ENCODE results near the gene CCDC57. TPM values are rescaled to one million over a fixed set of nuclear protein-coding genes. Genes with fewer than 3 reads are reported as not detected.
"Not testable (repeated sequence)": the region's sequence is repeated elsewhere in the genome, so short reads cannot be mapped to it uniquely, and the experiment has no call there.

CCDC57 gene
- total and polyA plus RNA-seq, 2 of the 8 experiments (the other 6 are each of a cell fraction or from before 2014, with no cell fraction given), result 8.4 to 12.9 TPM

- H2BK20ac ChIP-seq (ENCODE audit: low read length); H3K79me1 ChIP-seq (ENCODE audit: low read depth, low read length); FAIRE-seq; H3K27me3 ChIP-seq (replicated peaks in 1 of 4; ENCODE audit: control insufficient read depth in 3 of 4, extremely low read depth in 1 of 4, insufficient read depth in 3 of 4, low read length in 3 of 4); CTCF ChIA-PET (ENCODE audit: partially characterized antibody); H2AK5ac ChIP-seq (ENCODE audit: low read depth, low read length); H2BK120ac ChIP-seq (replicated peaks; ENCODE audit: low read depth, low read length); H3K56ac ChIP-seq (replicated peaks; ENCODE audit: insufficient read length, low read depth, low read length); H3K23ac ChIP-seq (ENCODE audit: insufficient read length); H3K4ac ChIP-seq (replicated peaks; ENCODE audit: insufficient read length, low read depth, low read length); H2BK12ac ChIP-seq (ENCODE audit: low read depth, low read length); H3K36me3 ChIP-seq (ENCODE audit: control insufficient read depth in 2 of 4, insufficient read depth in 4 of 4, low read length in 3 of 4); H4K20me1 ChIP-seq (replicated peaks in 1 of 2; ENCODE audit: control insufficient read depth in 1 of 2, insufficient read depth in 2 of 2, low read length in 2 of 2); H2AFZ ChIP-seq (ENCODE audit: low read length); H3K4me3 ChIP-seq (ENCODE audit: extremely low read depth in 1 of 4, insufficient read depth in 2 of 4, low read depth in 3 of 4, low read length in 4 of 4); H3K4me2 ChIP-seq (ENCODE audit: insufficient read depth in 1 of 2, low read depth in 2 of 2, low read length in 2 of 2); H2BK15ac ChIP-seq (ENCODE audit: low read length); H3K14ac ChIP-seq (ENCODE audit: insufficient read length); H3K27ac ChIP-seq (ENCODE audit: low read depth, low read length); H3K9ac ChIP-seq (replicated peaks in 1 of 4; ENCODE audit: extremely low read depth in 1 of 4, low read depth in 3 of 4, low read length in 3 of 4); H3K9me3 ChIP-seq (ENCODE audit: insufficient read depth in 2 of 2, low read depth in 1 of 2, low read length in 1 of 2); POLR2A ChIA-PET (ENCODE audit: partially characterized antibody); H3K79me2 ChIP-seq (ENCODE audit: control insufficient read depth in 1 of 2, insufficient read depth in 2 of 2, low read length in 2 of 2); H4K91ac ChIP-seq (replicated peaks; ENCODE audit: insufficient read length, low read length); H3K4me1 ChIP-seq (replicated peaks in 1 of 4; ENCODE audit: control insufficient read depth in 3 of 4, insufficient read depth in 4 of 4, low read length in 3 of 4); H4K5ac ChIP-seq (ENCODE audit: insufficient read length, low read depth, low read length); H2BK5ac ChIP-seq (ENCODE audit: low read depth, low read length); H3K23me2 ChIP-seq (ENCODE audit: low read depth, low read length); H3K18ac ChIP-seq (ENCODE audit: extremely low read depth, low read length); H4K8ac ChIP-seq (ENCODE audit: extremely low read depth, insufficient read depth, low read length); DNase-seq (ENCODE audit: low read depth in 1 of 2, low spot score in 2 of 2): not testable (repeated sequence)
- WGBS, 2 experiments (ENCODE audit: extremely low coverage in 1 of 2, insufficient coverage in 1 of 2, insufficient read length in 1 of 2, insufficient replicate concordance in 2 of 2, low coverage in 1 of 2, low lambda C conversion rate in 2 of 2, missing lambda C conversion rate in 1 of 2), result 81% methylated on average over 8 of the region's 8 CpGs; no CpG with 5 or more reads in 1 of the 2 experiments
These were observed 79.3 kb downstream of the CCDC57 start for GRCh38 chr17:82133166-82133953.
